Transverse colon (tissue), 4 donors: ENCODE measurements around the gene NSL1. TPM values are rescaled to one million over a fixed set of nuclear protein-coding genes. Genes with fewer than 3 reads are reported as not detected.

Experiments used
- DNase-seq: peaks from one replicate; pipeline ENCODE4 v3.0.0-alpha.2; 2019
- H3K27ac ChIP-seq, 4 donors: fragments of 200-600 bp; sonication (generic); 2 replicates each; pipeline ENCODE4 v1.5.1; 2016 to 2018; ENCODE audit warnings: inconsistent platforms in 4 of 4
- H3K27me3 ChIP-seq: fragments of 200-600 bp; sonication (generic); 2 replicates; pipeline ENCODE4 v1.5.1; 2017; ENCODE audit warnings: inconsistent platforms
- H3K36me3 ChIP-seq, 4 donors: fragments of 200-600 bp; sonication (generic); 2 replicates each; pipeline ENCODE4 v1.5.1; 2017 to 2019; ENCODE audit warnings: inconsistent platforms in 4 of 4
- H3K4me1 ChIP-seq, 4 donors: fragments of 200-600 bp; sonication (generic); 2 replicates each; pipeline ENCODE4 v1.5.1; 2017 to 2020; ENCODE audit warnings: inconsistent platforms in 4 of 4
- H3K4me3 ChIP-seq, 4 donors: fragments of 200-600 bp; sonication (generic); 1 replicate in 1 of 4; 2 replicates in 3 of 4; pipeline versions ENCODE4 v1.5.1 to v1.6.1; 2017 to 2019; ENCODE audit warnings: inconsistent platforms in 4 of 4
- H3K9me3 ChIP-seq, 2 donors: fragments of 200-600 bp; sonication (generic); 2 replicates each; pipeline ENCODE4 v1.5.1; 2017 to 2019; ENCODE audit warnings: inconsistent platforms in 2 of 2
- EP300 ChIP-seq: sonication (generic); formaldehyde crosslinking; IDR thresholded peaks from one replicate; pipeline ENCODE4 v1.6.1; 2017; ENCODE audit warnings: antibody characterized with exemption, low read depth
- POLR2A ChIP-seq: fragments of 450-650 bp; IDR thresholded peaks from one replicate; pipeline ENCODE4 v1.6.1; 2016; ENCODE audit warnings: antibody characterized with exemption, mild to moderate bottlenecking, moderate library complexity
- POLR2AphosphoS5 ChIP-seq, 3 donors: sonication (generic); formaldehyde crosslinking; IDR thresholded peaks; one replicate each; pipeline ENCODE4 v1.6.1; 2016; ENCODE audit warnings: antibody characterized with exemption in 3 of 3
- WGBS, 2 donors: methylation state at CpG; one replicate each; pipeline ENCODE4 v1.1.5; 2018; ENCODE audit warnings: low coverage in 1 of 2; 5-methylcytosine and 5-hydroxymethylcytosine counted together
- in situ Hi-C, 4 donors: fragments of 200-750 bp; cut with MboI; loops; one replicate each; pipeline versions ENCODE4 v1.15.0 to v1.15.1; 2017; ENCODE audit warnings: low sequenced_read_pairs in 3 of 4, low pct_ligation_motif_present in 1 of 4, low pct_unique_long_range_greater_than_20kb in 1 of 4
- intact Hi-C: fragments of 100-400 bp; cut with DNase I; formaldehyde crosslinking; loops from one replicate; pipeline ENCODE4 v1.15.1; 2023; ENCODE audit warnings: low total_unique reads
- total RNA-seq, 4 donors: library from RNA; depleted of rRNA; stranded (reverse); fragments of >200 nt; gene quantifications; one replicate each; pipeline ENCODE4 v1.1.0, GENCODE V29; 2016
- TF ChIP-seq, protein P1 (sequence below), 5 experiments: fragments of 200-600 bp in 3 of 5; fragments of 450-650 bp in 2 of 5; sonication (generic) in 3 of 5; IDR thresholded peaks; 1 replicate in 2 of 5; 2 replicates in 3 of 5; pipeline ENCODE4 v1.5.1; 2016 to 2017; ENCODE audit warnings: antibody characterized with exemption in 5 of 5, inconsistent platforms in 3 of 5, mild to moderate bottlenecking in 2 of 5, moderate library complexity in 1 of 5

The NSL1 gene
- total RNA-seq, 4 donors from 2014 or later: 4.2 to 33.7 (median 28.4) TPM

GRCh38 chr1:212777151-212777550 lies 14.4 kb downstream of the NSL1 start:
- intact Hi-C loops (no loop called here), in situ Hi-C loops (loop anchor here in 1 of 4 donors (25.0 kb wide), 1 partner anchor 115 kb away; no protein-coding TSS in a partner anchor)
- no peak overlapping the region for H3K27ac ChIP-seq
- no peaks in the 10 kb centered on the region for H3K4me1 ChIP-seq
- no peak for DNase-seq
- H3K36me3 ChIP-seq: peaks cover 0 to 8% (median 4%) of the 10 kb centered on the region in 4 donors
- H3K27me3 ChIP-seq: no peaks in the 10 kb centered on the region
- TF ChIP-seq POLR2A (no peak), EP300 (no peak), POLR2AphosphoS5 (IDR thresholded peaks at IDR 0.05) (no peak)
- TF ChIP-seq, protein P1, sequence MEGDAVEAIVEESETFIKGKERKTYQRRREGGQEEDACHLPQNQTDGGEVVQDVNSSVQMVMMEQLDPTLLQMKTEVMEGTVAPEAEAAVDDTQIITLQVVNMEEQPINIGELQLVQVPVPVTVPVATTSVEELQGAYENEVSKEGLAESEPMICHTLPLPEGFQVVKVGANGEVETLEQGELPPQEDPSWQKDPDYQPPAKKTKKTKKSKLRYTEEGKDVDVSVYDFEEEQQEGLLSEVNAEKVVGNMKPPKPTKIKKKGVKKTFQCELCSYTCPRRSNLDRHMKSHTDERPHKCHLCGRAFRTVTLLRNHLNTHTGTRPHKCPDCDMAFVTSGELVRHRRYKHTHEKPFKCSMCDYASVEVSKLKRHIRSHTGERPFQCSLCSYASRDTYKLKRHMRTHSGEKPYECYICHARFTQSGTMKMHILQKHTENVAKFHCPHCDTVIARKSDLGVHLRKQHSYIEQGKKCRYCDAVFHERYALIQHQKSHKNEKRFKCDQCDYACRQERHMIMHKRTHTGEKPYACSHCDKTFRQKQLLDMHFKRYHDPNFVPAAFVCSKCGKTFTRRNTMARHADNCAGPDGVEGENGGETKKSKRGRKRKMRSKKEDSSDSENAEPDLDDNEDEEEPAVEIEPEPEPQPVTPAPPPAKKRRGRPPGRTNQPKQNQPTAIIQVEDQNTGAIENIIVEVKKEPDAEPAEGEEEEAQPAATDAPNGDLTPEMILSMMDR (IDR thresholded peaks at IDR 0.05): no peak
- 88 to 93% methylated on average over 2 to 3 of the region's 3 CpGs for WGBS, 2 donors
- no peak overlapping the region for H3K4me3 ChIP-seq
- no peaks in the 10 kb centered on the region for H3K9me3 ChIP-seq

GRCh38 chr1:212775241-212775640 lies 16.3 kb downstream of the NSL1 start:
- Histone ChIP-seq H3K27me3 (no peaks in the 10 kb centered on the region), H3K36me3 (peaks cover 0 to 9% (median 0%) of the 10 kb centered on the region in 4 donors), H3K9me3 (peaks cover 3 to 6% of the 10 kb centered on the region in 2 donors), H3K4me3 (no peak overlapping the region), H3K27ac (no peak overlapping the region), H3K4me1 (no peaks in the 10 kb centered on the region)
- intact Hi-C loops (no loop called here), in situ Hi-C loops (loop anchor here in 1 of 4 donors (25.0 kb wide), 1 partner anchor 113 kb away; no protein-coding TSS in a partner anchor)
- TF ChIP-seq POLR2AphosphoS5 (IDR thresholded peaks at IDR 0.05) (no peak), EP300 (no peak), POLR2A (no peak)
- TF ChIP-seq, protein P1 (IDR thresholded peaks at IDR 0.05): no peak
- no peak for DNase-seq

GRCh38 chr1:212774584-212774983 lies 17.0 kb downstream of the NSL1 start:
- H3K27ac ChIP-seq: no peak overlapping the region
- H3K36me3 ChIP-seq: peaks cover 0 to 15% (median 0%) of the 10 kb centered on the region in 4 donors
- TF ChIP-seq, protein P1 (IDR thresholded peaks at IDR 0.05): no peak
- TF ChIP-seq POLR2AphosphoS5 (IDR thresholded peaks at IDR 0.05): no peak
- no peak for TF ChIP-seq POLR2A
- TF ChIP-seq EP300: no peak
- no peaks in the 10 kb centered on the region for H3K27me3 ChIP-seq
- peaks cover 9 to 12% of the 10 kb centered on the region in 2 donors for H3K9me3 ChIP-seq
- no peaks in the 10 kb centered on the region for H3K4me1 ChIP-seq
- in situ Hi-C loops (loop anchor here in 2 of 4 donors (25.0 kb wide), 2 partner anchors 112 to 287 kb away; no protein-coding TSS in a partner anchor), intact Hi-C loops (no loop called here)
- DNase-seq: no peak
- no peak overlapping the region for H3K4me3 ChIP-seq
- WGBS, 2 donors: 64 to 78% methylated on average over 2 of the region's 2 CpGs

- Histone ChIP-seq H3K27me3 (no peaks in the 10 kb centered on the region), H3K9me3 (peaks cover 21 to 22% of the 10 kb centered on the region in 2 donors), H3K36me3 (peaks cover 0 to 29% (median 0%) of the 10 kb centered on the region in 4 donors), H3K27ac (no peak overlapping the region), H3K4me3 (no peak overlapping the region), H3K4me1 (no peaks in the 10 kb centered on the region)
- DNase-seq: no peak
- TF ChIP-seq POLR2A: no peak
- TF ChIP-seq, protein P1 (IDR thresholded peaks at IDR 0.05): no peak
- 82 to 100% methylated on average over 2 of the region's 2 CpGs for WGBS, 2 donors
- in situ Hi-C loops: loop anchor here in 2 of 4 donors (25.0 kb wide), 2 partner anchors 111 to 286 kb away; no protein-coding TSS in a partner anchor
- intact Hi-C loops: no loop called here
Measured at GRCh38 chr1:212773011-212773410, 18.6 kb downstream of the NSL1 start.
